HepG2 (cell line): Measurements from ENCODE around the gene ZSCAN1. TPM values are rescaled to one million over a fixed set of nuclear protein-coding genes. Genes with fewer than 3 reads are reported as not detected.

Experiments
- ATAC-seq: fragments of 200-7000 bp; cut with Tn5 transposase; 3 replicates; pipeline ENCODE4 v1.9.1; 2020; ENCODE audit warnings: mild to moderate bottlenecking, moderate library complexity
- BruUV-seq: library from RNA; stranded (reverse); fragments of 400-500 nt; replicated peaks from 2 replicates; lab custom pipeline; 2021; lab: Mats Ljungman, UMichigan
- CTCF ChIA-PET: fragments of 300-600 bp; formaldehyde crosslinking; extraction: SDS; loops from one replicate; lab custom pipeline; 2021; ENCODE audit warnings: low total read pairs, inconsistent platforms, low intra/inter-chr PET ratio; lab: Yijun Ruan, JAX
- POLR2A ChIA-PET: fragments of 350-600 bp; sonication (Branson Sonifier 250); formaldehyde crosslinking; loops from one replicate; lab custom pipeline; 2020; ENCODE audit warnings: antibody characterized with exemption, inconsistent platforms; lab: Yijun Ruan, JAX
- DNase-seq: peaks from one replicate; pipeline ENCODE4 v3.0.0-alpha.2; 2015; ENCODE audit warnings: low spot score
- FAIRE-seq: peaks from 3 replicates; lab custom pipeline; 2011; peaks lifted over from hg19 to GRCh38; lab: Jason Lieb, UNC
- H2AFZ ChIP-seq: one replicate; pipeline ENCODE4 v1.6.1; 2011; ENCODE audit warnings: low read length, inconsistent platforms
- H3K27ac ChIP-seq: fragments of 300-600 bp; 3 replicates; pipeline ENCODE4 v1.8.0; 2011; ENCODE audit warnings: mixed run types, mild to moderate bottlenecking, mixed read lengths, low read length, inconsistent platforms; ENCODE audit not compliant: insufficient read depth; ENCODE audit errors: extremely low read length
- H3K27me3 ChIP-seq, 2 experiments: fragments of 200-600 bp in 1 of 2; 2 replicates in 1 of 2; 3 replicates in 1 of 2; pipeline versions ENCODE4 v1.6.0 to v1.8.0; 2011; ENCODE audit warnings: low read length in 2 of 2, mild to moderate bottlenecking in 2 of 2, moderate library complexity in 2 of 2, inconsistent platforms in 1 of 2; ENCODE audit not compliant: insufficient read depth in 2 of 2, control insufficient read depth in 1 of 2
- H3K36me3 ChIP-seq, 2 experiments: fragments of 200-600 bp in 1 of 2; replicated peaks in 1 of 2; 2 replicates in 1 of 2; 3 replicates in 1 of 2; pipeline versions ENCODE4 v1.5.1 to v1.8.0; 2011; ENCODE audit warnings: low read length in 2 of 2, inconsistent platforms in 1 of 2; ENCODE audit not compliant: insufficient read depth in 2 of 2, control insufficient read depth in 1 of 2
- H3K4me1 ChIP-seq: 2 replicates; pipeline ENCODE4 v1.5.1; 2012; ENCODE audit warnings: low read length, inconsistent platforms; ENCODE audit not compliant: insufficient read depth
- H3K4me2 ChIP-seq: 2 replicates; pipeline ENCODE4 v1.6.0; 2011; ENCODE audit warnings: low read depth, low read length, inconsistent platforms
- H3K4me3 ChIP-seq, 3 experiments: fragments of 200-600 bp in 1 of 3; sonication (generic), shearing (Covaris generic) in 1 of 3; replicated peaks in 1 of 3; 2 replicates each; pipeline ENCODE4 v1.5.1; 2011 to 2016; ENCODE audit warnings: low read length in 3 of 3, inconsistent platforms in 2 of 3, low read depth in 2 of 3, mild to moderate bottlenecking in 2 of 3, control low read depth in 1 of 3, mixed read lengths in 1 of 3; ENCODE audit not compliant: insufficient read depth in 1 of 3
- H3K79me2 ChIP-seq: one replicate; pipeline ENCODE4 v1.6.1; 2011; ENCODE audit warnings: low read length, inconsistent platforms; ENCODE audit not compliant: insufficient read depth
- H3K9ac ChIP-seq: 2 replicates; pipeline ENCODE4 v1.6.0; 2011; ENCODE audit warnings: mild to moderate bottlenecking, low read depth, low read length, inconsistent platforms; ENCODE audit not compliant: insufficient read depth
- H3K9me3 ChIP-seq: 2 replicates; pipeline ENCODE4 v1.5.1; 2012; ENCODE audit warnings: mild to moderate bottlenecking, low read length
- H4K20me1 ChIP-seq: 2 replicates; pipeline ENCODE4 v1.6.0; 2011; ENCODE audit warnings: inconsistent platforms, mild to moderate bottlenecking, low read length, moderate library complexity; ENCODE audit not compliant: insufficient read depth
- ATAD3A ChIP-seq: sonication (generic); formaldehyde crosslinking; IDR thresholded peaks from 2 replicates; pipeline ENCODE4 v1.4.0; 2020; ENCODE audit warnings: missing genetic modification reagents
- CAMTA2 ChIP-seq: sonication (generic); formaldehyde crosslinking; IDR thresholded peaks from 2 replicates; pipeline ENCODE4 v1.4.0; 2020; ENCODE audit warnings: mild to moderate bottlenecking, missing genetic modification reagents, borderline replicate concordance
- FOXK1 ChIP-seq: sonication (generic); formaldehyde crosslinking; IDR thresholded peaks from 2 replicates; pipeline ENCODE4 v1.4.0; 2020; ENCODE audit warnings: low read depth, missing genetic modification reagents, borderline replicate concordance
- KLF11 ChIP-seq: IDR thresholded peaks from 2 replicates; pipeline ENCODE4 v1.6.1; 2016; ENCODE audit warnings: missing compliant biosample characterization
- MIER2 ChIP-seq: IDR thresholded peaks from 2 replicates; pipeline ENCODE4 v1.6.1; 2016; ENCODE audit warnings: missing biosample characterization, missing genetic modification reagents
- SMAD9 ChIP-seq: sonication (generic); formaldehyde crosslinking; IDR thresholded peaks from 2 replicates; pipeline ENCODE4 v1.5.1; 2020; ENCODE audit warnings: mild to moderate bottlenecking, missing genetic modification reagents
- ZFP36L2 ChIP-seq: sonication (generic); formaldehyde crosslinking; IDR thresholded peaks from 2 replicates; pipeline ENCODE4 v1.4.0; 2020; ENCODE audit warnings: missing genetic modification reagents
- ZNF263 ChIP-seq: sonication (generic); formaldehyde crosslinking; IDR thresholded peaks from 2 replicates; pipeline ENCODE4 v1.4.0; 2020; ENCODE audit warnings: missing genetic modification reagents
- ZNF574 ChIP-seq: sonication (generic); formaldehyde crosslinking; IDR thresholded peaks from 2 replicates; pipeline ENCODE4 v1.4.0; 2020; ENCODE audit warnings: missing genetic modification reagents
- ZNF672 ChIP-seq: sonication (generic); formaldehyde crosslinking; IDR thresholded peaks from 2 replicates; pipeline ENCODE4 v1.8.1; 2022; ENCODE audit warnings: missing genetic modification reagents
- WGBS: methylation state at CpG from one replicate; pipeline ENCODE4 v1.1.6; 2017; ENCODE audit warnings: low lambda C conversion rate; 5-methylcytosine and 5-hydroxymethylcytosine counted together
- in situ Hi-C: cut with HindIII; loops from 2 replicates; pipeline ENCODE4 v1.10.0; 2017; ENCODE audit warnings: low pct_unique_long_range_greater_than_20kb; ENCODE audit not compliant: extremely low pct_ligation_motif_present
- intact Hi-C: fragments of 100-400 bp; cut with micrococcal nuclease; formaldehyde crosslinking; loops from one replicate; pipeline ENCODE4 v1.10.0; 2022; ENCODE audit not compliant: unreplicated experiment
- polyA plus RNA-seq, 8 experiments: library from polyadenylated mRNA; depleted of rRNA in 3 of 8; stranded (reverse) in 7 of 8; unstranded in 1 of 8; fragments of >200 nt; fragmentation: Illumina TruSeq in 4 of 8; extraction: Trizol in 4 of 8; gene quantifications; 2 replicates each; pipeline versions ENCODE4 v1.2.1 to v1.2.3, GENCODE V29; 2011 to 2016; ENCODE audit warnings: low read depth in 4 of 8, missing spikeins in 1 of 8, mixed read lengths in 1 of 8; ENCODE audit not compliant: insufficient read depth in 1 of 8
- total RNA-seq, 5 experiments: library from RNA; depleted of rRNA; stranded (reverse); fragments of >200 nt; fragmentation: Illumina TruSeq; extraction: Trizol; gene quantifications; 2 replicates each; pipeline ENCODE4 v1.2.3, GENCODE V29; 2016; ENCODE audit warnings: low read depth in 1 of 5

Gene ZSCAN1
- total and polyA plus RNA-seq, 2 of the 13 experiments (the other 11 are each of a cell fraction or from before 2014, with no cell fraction given): not detected

GRCh38 chr19:58059003-58059670, 25.3 kb downstream of the ZSCAN1 start, which contains the start of gene ZNF135:
ZNF135 (plus strand) TSS chr19:58059282; CDS start chr19:58060003, 721 bp downstream.
- ChIA-PET POLR2A (no interaction called here), CTCF (no interaction called here)
- DNase-seq: no peak
- no TSS peak for BruUV-seq
- peaks cover 52% of the 10 kb centered on the region for H3K9me3 ChIP-seq
- FAIRE-seq: no peak
- H3K27me3 ChIP-seq: no peaks in the 10 kb centered on the region
- no peak within 1 kb of the TSS for H3K4me3 ChIP-seq
- in situ Hi-C loops: no loop called here
- H3K9ac ChIP-seq: no peak within 1 kb of the TSS
- intact Hi-C loops: no loop called here
- H3K36me3 ChIP-seq: no peaks in the 10 kb centered on the region
- no peak for ATAC-seq
- H2AFZ ChIP-seq: no peak within 1 kb of the TSS
- no peak for TF ChIP-seq ZNF263 (CRISPR knock-in tag)
- TF ChIP-seq ZNF672: no peak
- no peak for TF ChIP-seq CAMTA2 (CRISPR knock-in tag)
- TF ChIP-seq ATAD3A: no peak
- TF ChIP-seq ZNF574 (CRISPR knock-in tag): no peak
- no peak for TF ChIP-seq KLF11 (CRISPR knock-in tag)
- TF ChIP-seq SMAD9 (CRISPR knock-in tag): no peak
- TF ChIP-seq MIER2 (CRISPR knock-in tag): no peak
- no peak for TF ChIP-seq ZFP36L2
- no peak for TF ChIP-seq FOXK1 (CRISPR knock-in tag)
- no peak within 1 kb of the TSS for H3K27ac ChIP-seq
- H3K79me2 ChIP-seq: no peaks in the 10 kb centered on the region
- H3K4me2 ChIP-seq: no peak within 1 kb of the TSS
- H3K4me1 ChIP-seq: no peaks in the 10 kb centered on the region; the same call in 1 of the 2 replicates
- WGBS: 79% methylated on average over 48 of the region's 62 CpGs
- H4K20me1 ChIP-seq: no peaks in the 10 kb centered on the region
